Measurements from ENCODE around the gene TAF11L13.

Gene TAF11L13

GRCh38 chr5:17680737-17681136 lies 48.8 kb downstream of the TAF11L13 start:
- DNase-seq: no peak
